Measurements from ENCODE around the gene LRP11. TPM values are rescaled to one million over a fixed set of nuclear protein-coding genes. Genes with fewer than 3 reads are reported as not detected.

LRP11 gene
- polyA plus RNA-seq, 3 donors = 0.20 to 0.41 (median 0.32) TPM

- no peak overlapping the region for H3K9ac ChIP-seq (ENCODE audit: insufficient read depth, low read length, poor library complexity, severe bottlenecking)
- H2AFZ ChIP-seq (ENCODE audit: insufficient read depth, low read depth, low read length, poor library complexity, severe bottlenecking) = no peak overlapping the region
- 94% methylated on average over 6 of the region's 9 CpGs for WGBS (ENCODE audit: insufficient coverage)
- Mint-ChIP-seq H3K9me3 (no peaks in the 10 kb centered on the region), H3K27me3 (ENCODE audit: low read depth in 3 of 3) (peaks cover 0 to 11% (median 6%) of the 10 kb centered on the region in 3 donors), H3K27ac (no peak overlapping the region), H3K36me3 (no peaks in the 10 kb centered on the region), H3K4me1 (peaks cover 15% of the 10 kb centered on the region), H3K4me3 (no peak overlapping the region)
- no peaks in the 10 kb centered on the region for H3K79me2 ChIP-seq (ENCODE audit: insufficient read depth, low read length)
- DNase-seq = no peak
- H3K27me3 ChIP-seq (ENCODE audit: control insufficient read depth in 2 of 2, insufficient read depth in 2 of 2, low read length in 2 of 2) = no peaks in the 10 kb centered on the region
- H3K9me3 ChIP-seq (replicated peaks in 1 of 2; ENCODE audit: control insufficient read depth in 1 of 2, insufficient read depth in 1 of 2, low read length in 2 of 2) = no peaks in the 10 kb centered on the region
- intact Hi-C loops (cut with micrococcal nuclease) = no loop called here
- no peak overlapping the region for H3K4me3 ChIP-seq (replicated peaks in 1 of 3; ENCODE audit: low read depth in 2 of 3, low read length in 3 of 3)
- H3K27ac ChIP-seq (ENCODE audit: low read depth in 1 of 2, low read length in 2 of 2) = no peak overlapping the region
- peaks cover 0 to 18% of the 10 kb centered on the region in 2 donors for H3K4me1 ChIP-seq (ENCODE audit: control insufficient read depth in 1 of 2, insufficient read depth in 2 of 2, low read length in 2 of 2)
- H3K36me3 ChIP-seq (replicated peaks in 1 of 2; ENCODE audit: control insufficient read depth in 1 of 2, insufficient read depth in 2 of 2, low read length in 2 of 2) = no peaks in the 10 kb centered on the region
- no peak overlapping the region for H3K4me2 ChIP-seq (replicated peaks; ENCODE audit: extremely low read depth, low read length, poor library complexity, severe bottlenecking)
- no peak for TF ChIP-seq CTCF (IDR thresholded peaks at IDR 0.05)
- H4K20me1 ChIP-seq (ENCODE audit: insufficient read depth, low read length) = no peaks in the 10 kb centered on the region
These were observed 34.8 kb upstream of the LRP11 start for GRCh38 chr6:149898966-149899365.

- Histone ChIP-seq H3K9me3 (replicated peaks in 1 of 2; ENCODE audit: control insufficient read depth in 1 of 2, insufficient read depth in 1 of 2, low read length in 2 of 2) (no peaks in the 10 kb centered on the region), H3K4me3 (replicated peaks in 1 of 3; ENCODE audit: low read depth in 2 of 3, low read length in 3 of 3) (no peak within 1 kb of the TSS)
- no peak for DNase-seq
These were observed 33.9 kb upstream of the LRP11 start, which contains the start of gene RAET1E for GRCh38 chr6:149897855-149898744. Gene RAET1E, minus strand, starts transcription at chr6:149898113. Its CDS starts 7,212 bp downstream, at chr6:149890901.

More at GRCh38 chr6:149897855-149898744, 33.9 kb upstream of the LRP11 start, which contains the start of gene RAET1E:
- Histone ChIP-seq H3K27me3 (ENCODE audit: control insufficient read depth in 2 of 2, insufficient read depth in 2 of 2, low read length in 2 of 2) (no peaks in the 10 kb centered on the region), H3K79me2 (ENCODE audit: insufficient read depth, low read length) (no peaks in the 10 kb centered on the region), H2AFZ (ENCODE audit: insufficient read depth, low read depth, low read length, poor library complexity, severe bottlenecking) (no peak within 1 kb of the TSS), H3K36me3 (replicated peaks in 1 of 2; ENCODE audit: control insufficient read depth in 1 of 2, insufficient read depth in 2 of 2, low read length in 2 of 2) (no peaks in the 10 kb centered on the region), H4K20me1 (ENCODE audit: insufficient read depth, low read length) (no peaks in the 10 kb centered on the region), H3K4me1 (ENCODE audit: control insufficient read depth in 1 of 2, insufficient read depth in 2 of 2, low read length in 2 of 2) (peaks cover 0 to 18% of the 10 kb centered on the region in 2 donors), H3K9ac (ENCODE audit: insufficient read depth, low read length, poor library complexity, severe bottlenecking) (no peak within 1 kb of the TSS), H3K27ac (ENCODE audit: low read depth in 1 of 2, low read length in 2 of 2) (no peak within 1 kb of the TSS), H3K4me2 (replicated peaks; ENCODE audit: extremely low read depth, low read length, poor library complexity, severe bottlenecking) (no peak within 1 kb of the TSS)
- Mint-ChIP-seq H3K36me3 (no peaks in the 10 kb centered on the region), H3K9me3 (no peaks in the 10 kb centered on the region), H3K4me3 (peak within 1 kb of the TSS in 1 of 2 donors; percentile 37), H3K4me1 (peaks cover 15% of the 10 kb centered on the region), H3K27me3 (ENCODE audit: low read depth in 3 of 3) (peaks cover 0 to 9% (median 4%) of the 10 kb centered on the region in 3 donors), H3K27ac (peak within 1 kb of the TSS in 2 of 7 donors; percentile 32 to 78)
- 90% methylated on average over 12 of the region's 17 CpGs for WGBS (ENCODE audit: insufficient coverage)
- TF ChIP-seq CTCF (IDR thresholded peaks at IDR 0.05) = no peak
- intact Hi-C loops (cut with micrococcal nuclease) = no loop called here
